ENCODE measurements around the gene MT1H. TPM values are rescaled to one million over a fixed set of nuclear protein-coding genes. Genes with fewer than 3 reads are reported as not detected.

Gene MT1H
- total and polyA plus RNA-seq, 4 donors: 4.4 to 1,775 (median 938) TPM

DNA sequence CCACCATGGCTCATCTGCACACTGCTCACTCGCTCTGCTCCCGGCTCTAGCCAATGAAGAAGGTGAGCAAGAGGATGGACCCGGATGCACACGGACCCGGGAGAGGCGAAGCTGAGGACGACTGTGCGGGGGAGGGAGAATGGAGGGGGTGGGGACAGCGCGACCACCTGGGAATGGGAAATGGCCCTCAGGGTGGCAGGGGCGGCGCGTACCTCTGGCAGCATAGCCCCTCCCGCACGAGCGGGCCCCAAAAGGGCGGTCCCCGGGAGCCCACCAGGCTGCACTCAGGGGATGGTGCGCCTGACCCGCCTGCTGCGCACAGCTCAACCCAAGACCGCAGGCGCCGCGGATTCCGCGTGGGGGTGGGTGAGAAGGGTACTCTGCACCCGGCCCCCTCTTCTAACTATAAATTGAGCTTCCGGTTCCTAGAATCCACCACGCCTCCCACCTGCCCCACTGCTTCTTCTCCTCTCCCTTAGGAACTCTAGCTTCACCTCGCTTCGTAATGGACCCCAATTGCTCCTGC is 6.1 kb downstream of the MT1H start:
- whole genome bisulfite sequencing: 27% methylated on average over 32 of the region's 32 CpGs
- Histone ChIP-seq H3K9ac (ENCODE audit: low read depth in 1 of 2, low read length in 2 of 2) (no peak overlapping the region), H3K36me3 (ENCODE audit: control insufficient read depth in 4 of 4, insufficient read depth in 3 of 4, low read depth in 1 of 4, low read length in 3 of 4) (no peaks in the 10 kb centered on the region), H3K4me1 (ENCODE audit: control insufficient read depth in 4 of 4, insufficient read depth in 4 of 4, low read length in 3 of 4) (peaks cover 0 to 7% (median 2%) of the 10 kb centered on the region in 4 donors), H3K27ac (ENCODE audit: low read depth in 1 of 2, low read length in 2 of 2) (no peak overlapping the region), H3K4me3 (ENCODE audit: low read depth in 1 of 3, low read length in 3 of 3) (peak overlapping the region in 2 of 3 donors; percentile 15 to 17), H3K9me3 (ENCODE audit: control insufficient read depth in 4 of 4, low read length in 3 of 4) (no peaks in the 10 kb centered on the region), H3K27me3 (ENCODE audit: control insufficient read depth in 4 of 4, insufficient read depth in 4 of 4, low read length in 3 of 4) (no peaks in the 10 kb centered on the region)
- DNase-seq (ENCODE audit: low spot score): no peak
- TF ChIP-seq RAD21 (IDR thresholded peaks at IDR 0.05) (no peak), HNF4G (IDR thresholded peaks at IDR 0.05) (no peak), NR2F2 (IDR thresholded peaks at IDR 0.05) (no peak), EGR1 (IDR thresholded peaks at IDR 0.05; ENCODE audit: low read depth in 2 of 2) (no peak)
- TF ChIP-seq, protein P1, sequence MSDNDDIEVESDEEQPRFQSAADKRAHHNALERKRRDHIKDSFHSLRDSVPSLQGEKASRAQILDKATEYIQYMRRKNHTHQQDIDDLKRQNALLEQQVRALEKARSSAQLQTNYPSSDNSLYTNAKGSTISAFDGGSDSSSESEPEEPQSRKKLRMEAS (IDR thresholded peaks at IDR 0.05): no peak

DNA sequence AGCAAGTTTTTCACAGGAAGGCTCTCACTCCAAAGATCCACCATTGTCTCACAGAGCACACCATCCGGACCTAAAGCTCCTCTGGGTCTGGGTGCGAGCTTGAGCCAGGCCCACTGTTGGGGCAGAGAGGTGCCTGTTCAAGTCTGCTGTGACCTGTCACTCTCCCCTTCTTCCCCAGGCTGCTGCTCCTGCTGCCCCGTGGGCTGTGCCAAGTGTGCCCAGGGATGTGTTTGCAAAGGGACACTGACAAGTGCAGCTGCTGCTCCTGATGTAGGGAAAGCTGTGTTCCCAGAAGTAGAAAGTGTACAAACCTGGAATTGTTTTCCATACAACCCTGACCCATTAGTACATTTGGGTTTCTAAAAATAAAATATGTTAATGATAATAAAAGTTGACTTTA is 7.9 kb downstream of the MT1H start:
- no peaks in the 10 kb centered on the region for H3K36me3 ChIP-seq (ENCODE audit: control insufficient read depth in 4 of 4, insufficient read depth in 3 of 4, low read depth in 1 of 4, low read length in 3 of 4)
- DNase-seq (ENCODE audit: low spot score): no peak
- WGBS: 86% methylated on average over 3 of the region's 3 CpGs
- H3K4me3 ChIP-seq (ENCODE audit: low read depth in 1 of 3, low read length in 3 of 3): no peak overlapping the region
- H3K27me3 ChIP-seq (ENCODE audit: control insufficient read depth in 4 of 4, insufficient read depth in 4 of 4, low read length in 3 of 4): no peaks in the 10 kb centered on the region
- peaks cover 2 to 17% (median 10%) of the 10 kb centered on the region in 4 donors for H3K4me1 ChIP-seq (ENCODE audit: control insufficient read depth in 4 of 4, insufficient read depth in 4 of 4, low read length in 3 of 4)
- TF ChIP-seq GABPA (IDR thresholded peaks at IDR 0.05 in 1 of 2, conservative IDR thresholded peaks at IDR 0.05 in 1 of 2) (no peak), EGR1 (IDR thresholded peaks at IDR 0.05; ENCODE audit: low read depth in 2 of 2) (no peak), SP1 (IDR thresholded peaks at IDR 0.05) (no peak), NR2F2 (IDR thresholded peaks at IDR 0.05) (no peak), HNF4A (conservative IDR thresholded peaks at IDR 0.05) (no peak), RXRA (IDR thresholded peaks at IDR 0.05) (no peak), YY1 (IDR thresholded peaks at IDR 0.05) (no peak), TAF1 (conservative IDR thresholded peaks at IDR 0.05) (no peak), JUND (IDR thresholded peaks at IDR 0.05) (no peak), RAD21 (IDR thresholded peaks at IDR 0.05) (no peak), FOXA2 (IDR thresholded peaks at IDR 0.05) (no peak), HNF4G (IDR thresholded peaks at IDR 0.05) (no peak)
- TF ChIP-seq, protein P2, sequence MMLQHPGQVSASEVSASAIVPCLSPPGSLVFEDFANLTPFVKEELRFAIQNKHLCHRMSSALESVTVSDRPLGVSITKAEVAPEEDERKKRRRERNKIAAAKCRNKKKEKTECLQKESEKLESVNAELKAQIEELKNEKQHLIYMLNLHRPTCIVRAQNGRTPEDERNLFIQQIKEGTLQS (IDR thresholded peaks at IDR 0.05): no peak
- TF ChIP-seq, protein P1 (IDR thresholded peaks at IDR 0.05): no peak
- no peaks in the 10 kb centered on the region for H3K9me3 ChIP-seq (ENCODE audit: control insufficient read depth in 4 of 4, low read length in 3 of 4)
- H3K9ac ChIP-seq (ENCODE audit: low read depth in 1 of 2, low read length in 2 of 2): no peak overlapping the region
- H3K27ac ChIP-seq (ENCODE audit: low read depth in 1 of 2, low read length in 2 of 2): no peak overlapping the region

DNA sequence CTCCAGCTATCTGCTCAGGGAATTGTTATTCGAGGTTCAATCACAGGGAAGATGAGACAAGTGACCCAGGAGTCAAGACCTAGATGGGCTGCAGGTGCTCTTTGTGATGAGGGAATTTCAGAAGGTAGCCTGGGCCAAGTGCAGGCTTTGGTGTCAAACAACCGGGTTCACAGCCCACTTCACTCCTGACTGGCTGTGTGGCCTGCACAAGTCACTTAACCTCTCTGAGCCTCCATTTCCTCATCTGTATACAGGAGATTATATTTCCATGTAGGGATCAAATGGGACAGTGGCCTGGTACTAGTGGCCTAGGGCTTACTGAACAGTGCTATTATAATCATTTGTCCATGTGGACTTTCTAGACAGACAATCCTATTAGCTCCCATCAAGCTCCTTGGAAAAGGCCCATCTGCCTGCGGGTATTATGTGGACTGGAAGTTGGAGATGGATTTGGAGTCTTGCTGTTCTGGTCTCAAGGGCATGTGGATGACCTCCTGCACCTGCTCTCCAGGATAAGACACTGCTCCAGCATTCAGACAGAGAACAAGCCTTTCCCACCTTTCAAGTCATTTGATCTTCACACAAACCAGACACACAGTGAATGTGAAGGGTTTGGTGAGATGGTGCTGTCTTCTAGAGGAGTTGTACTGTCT is 9.6 kb downstream of the MT1H start:
- TF ChIP-seq, protein P1 (IDR thresholded peaks at IDR 0.05): no peak
- TF ChIP-seq GABPA (IDR thresholded peaks at IDR 0.05 in 1 of 2, conservative IDR thresholded peaks at IDR 0.05 in 1 of 2): no peak
- Histone ChIP-seq H3K27ac (ENCODE audit: low read depth in 1 of 2, low read length in 2 of 2) (no peak overlapping the region), H3K9me3 (ENCODE audit: control insufficient read depth in 4 of 4, low read length in 3 of 4) (no peaks in the 10 kb centered on the region), H3K36me3 (ENCODE audit: control insufficient read depth in 4 of 4, insufficient read depth in 3 of 4, low read depth in 1 of 4, low read length in 3 of 4) (no peaks in the 10 kb centered on the region), H3K27me3 (ENCODE audit: control insufficient read depth in 4 of 4, insufficient read depth in 4 of 4, low read length in 3 of 4) (no peaks in the 10 kb centered on the region), H3K9ac (ENCODE audit: low read depth in 1 of 2, low read length in 2 of 2) (no peak overlapping the region), H3K4me1 (ENCODE audit: control insufficient read depth in 4 of 4, insufficient read depth in 4 of 4, low read length in 3 of 4) (peaks cover 2 to 19% (median 12%) of the 10 kb centered on the region in 4 donors), H3K4me3 (ENCODE audit: low read depth in 1 of 3, low read length in 3 of 3) (no peak overlapping the region)
- 96% methylated on average over 3 of the region's 3 CpGs for WGBS
- DNase-seq (ENCODE audit: low spot score): no peak
